DND-41 (cell line): ENCODE data around the gene TSPAN5.

Source experiments
- CTCF ChIP-seq: IDR thresholded peaks from 2 replicates; pipeline ENCODE4 v1.5.1; 2012; ENCODE audit warnings: borderline replicate concordance, low read length, moderate library complexity, mild to moderate bottlenecking; ENCODE audit not compliant: poor library complexity, severe bottlenecking; ENCODE audit errors: extremely low read depth
- EZH2 ChIP-seq: IDR thresholded peaks from 3 replicates; pipeline ENCODE4 v1.6.1; 2012; ENCODE audit warnings: borderline replicate concordance, low read depth, mild to moderate bottlenecking, moderate library complexity, low read length, inconsistent platforms; ENCODE audit not compliant: severe bottlenecking

- TF ChIP-seq CTCF, result no peak
- TF ChIP-seq EZH2, result no peak
Measured at GRCh38 chr4:98518559-98519267, 139.7 kb downstream of the TSPAN5 start.
